ENCODE data around the gene IRF2BP2.
A peak's percentile ranks its signal among the peaks of the same experiment; 100 is the strongest.

DNA sequence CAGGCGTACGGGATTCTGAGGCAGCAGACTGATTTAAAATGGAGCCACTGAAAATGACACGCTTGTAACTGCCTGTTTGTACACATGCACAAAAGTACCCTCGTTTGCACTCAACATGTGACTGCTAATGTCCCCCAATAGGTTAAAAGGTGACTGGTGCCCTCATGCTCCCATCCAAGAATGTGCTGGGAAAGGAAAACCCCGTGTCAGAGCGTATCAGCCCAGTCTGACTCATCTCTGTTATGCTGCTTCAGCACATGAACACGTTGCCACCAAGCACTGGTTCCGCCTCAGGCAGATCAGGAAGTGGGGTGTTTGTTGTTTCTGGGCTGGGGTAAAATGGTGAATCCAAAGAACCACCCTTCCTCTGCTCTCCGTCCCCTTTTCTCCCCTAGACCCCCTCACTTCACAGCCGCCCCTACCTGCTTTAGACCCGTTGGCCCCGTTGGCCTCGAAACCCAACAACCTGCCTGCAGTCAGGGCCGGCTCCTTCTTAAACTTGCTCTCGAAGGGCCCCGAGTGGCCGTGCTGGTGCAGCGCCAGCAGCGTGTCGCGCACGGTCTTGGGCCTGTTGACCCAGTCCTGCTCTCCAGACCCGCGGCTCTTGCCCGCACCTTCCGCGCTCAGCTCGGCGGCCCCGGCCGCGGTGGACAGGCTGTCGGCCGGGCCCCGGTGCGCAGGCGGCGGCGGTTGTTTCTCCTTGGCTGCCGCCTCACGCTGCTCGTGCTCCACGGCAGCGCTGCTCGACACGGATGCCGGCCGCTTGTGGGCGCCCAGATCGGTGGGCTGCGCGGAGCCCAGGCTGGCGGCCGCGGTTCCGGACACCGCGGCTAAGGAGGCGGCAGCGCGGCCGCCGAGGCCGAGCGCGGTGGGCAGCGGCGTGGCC is 1.7 kb downstream of the IRF2BP2 start:
- peak; percentile 77 for TF ChIP-seq POLR2A (IDR thresholded peaks at IDR 0.05; ENCODE audit: low read depth, low read length)
- peak; percentile 23 for TF ChIP-seq TAF1 (IDR thresholded peaks at IDR 0.05; ENCODE audit: borderline replicate concordance, low read depth, low read length)
- TF ChIP-seq POLR2AphosphoS5 (IDR thresholded peaks at IDR 0.05; ENCODE audit: low read depth, low read length), result peak; percentile 92
